Ascending aorta (tissue), 2 donors: ENCODE measurements around the gene KIF3A. TPM values are rescaled to one million over a fixed set of nuclear protein-coding genes. Genes with fewer than 3 reads are reported as not detected.
"Not testable (repeated sequence)": the region's sequence is repeated elsewhere in the genome, so short reads cannot be mapped to it uniquely, and the experiment has no call there.

ENCODE experiments used
- DNase-seq, 2 donors: peaks; one replicate each; pipeline ENCODE4 v3.0.0-alpha.2; 2019; ENCODE audit warnings: low spot score in 2 of 2
- H3K27ac ChIP-seq, 2 donors: fragments of 200-600 bp; sonication (generic); one replicate each; pipeline ENCODE4 v1.5.1; 2016 to 2017; ENCODE audit warnings: mild to moderate bottlenecking in 1 of 2
- H3K27me3 ChIP-seq: fragments of 200-600 bp; sonication (generic); one replicate; pipeline ENCODE4 v1.5.1; 2017
- H3K36me3 ChIP-seq, 2 donors: fragments of 200-600 bp; sonication (generic); one replicate each; pipeline ENCODE4 v1.5.1; 2016
- H3K4me1 ChIP-seq, 2 donors: fragments of 200-600 bp; sonication (generic); one replicate each; pipeline ENCODE4 v1.5.1; 2016 to 2017; ENCODE audit warnings: mild to moderate bottlenecking in 1 of 2
- H3K4me3 ChIP-seq, 2 donors: fragments of 200-600 bp; sonication (generic); one replicate each; pipeline ENCODE4 v1.5.1; 2016 to 2017; ENCODE audit warnings: mild to moderate bottlenecking in 1 of 2
- H3K9me3 ChIP-seq, 2 donors: fragments of 200-600 bp; sonication (generic); one replicate each; pipeline ENCODE4 v1.5.1; 2016
- CTCF ChIP-seq, 3 experiments: fragments of 200-600 bp in 2 of 3; fragments of 450-650 bp in 1 of 3; sonication (generic) in 2 of 3; IDR thresholded peaks; one replicate each; pipeline ENCODE4 v1.5.1; 2016 to 2019; ENCODE audit warnings: antibody characterized with exemption in 3 of 3, mild to moderate bottlenecking in 1 of 3, moderate library complexity in 1 of 3
- intact Hi-C: fragments of 100-400 bp; cut with DNase I; formaldehyde crosslinking; loops from one replicate; pipeline ENCODE4 v1.15.1; 2023
- total RNA-seq: library from RNA; depleted of rRNA; stranded (reverse); fragments of >200 nt; gene quantifications from one replicate; pipeline ENCODE4 v1.1.0, GENCODE V29; 2016

The KIF3A gene
- total RNA-seq, 1 donor from 2014 or later: 4.4 TPM

DNA sequence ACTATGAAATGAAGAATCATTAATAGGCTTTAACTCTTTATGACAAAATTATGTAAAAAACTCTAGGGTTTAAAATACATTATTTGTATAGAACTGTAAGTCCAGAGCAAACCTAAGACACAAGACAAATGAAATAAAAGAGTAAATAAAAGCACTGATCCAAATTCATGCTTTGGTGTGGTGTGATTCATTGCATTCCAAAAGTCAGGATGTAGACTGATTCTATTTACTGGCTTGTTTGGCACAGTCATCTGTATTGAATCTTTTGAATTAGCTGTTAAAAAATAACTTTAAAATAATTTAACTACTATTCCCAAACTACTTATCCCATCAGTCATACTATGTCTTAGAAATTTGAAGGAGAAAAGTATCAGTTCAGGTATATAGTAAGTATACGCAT, 32.5 kb downstream of the KIF3A start:
- Histone ChIP-seq H3K4me3 (no peak overlapping the region), H3K27me3 (no peaks in the 10 kb centered on the region), H3K27ac (no peak overlapping the region), H3K36me3 (peaks cover 9 to 27% of the 10 kb centered on the region in 2 donors), H3K9me3 (no peaks in the 10 kb centered on the region), H3K4me1 (no peaks in the 10 kb centered on the region)
- DNase-seq: no peak
- no peak for TF ChIP-seq CTCF (IDR thresholded peaks at IDR 0.05)
- intact Hi-C loops: no loop called here

- no peak overlapping the region for H3K27ac ChIP-seq
- H3K4me1 ChIP-seq: no peaks in the 10 kb centered on the region
- TF ChIP-seq CTCF (IDR thresholded peaks at IDR 0.05): no peak
- H3K27me3 ChIP-seq: no peaks in the 10 kb centered on the region
- intact Hi-C loops: no loop called here
- no peak overlapping the region for H3K4me3 ChIP-seq
- H3K36me3 ChIP-seq: peaks cover 6 to 29% of the 10 kb centered on the region in 2 donors
- H3K9me3 ChIP-seq: no peaks in the 10 kb centered on the region
- no peak for DNase-seq
Observed at GRCh38 chr5:132695956-132696355, 41.4 kb downstream of the KIF3A start.

GRCh38 chr5:132692632-132692967, 44.7 kb downstream of the KIF3A start:
- Histone ChIP-seq H3K36me3 (peaks cover 0 to 14% of the 10 kb centered on the region in 2 donors), H3K27ac (no peak overlapping the region), H3K4me3 (no peak overlapping the region), H3K27me3 (no peaks in the 10 kb centered on the region), H3K9me3 (no peaks in the 10 kb centered on the region), H3K4me1 (no peaks in the 10 kb centered on the region)
- intact Hi-C loops: no loop called here
- TF ChIP-seq CTCF (IDR thresholded peaks at IDR 0.05): no peak
- DNase-seq: no peak

DNA sequence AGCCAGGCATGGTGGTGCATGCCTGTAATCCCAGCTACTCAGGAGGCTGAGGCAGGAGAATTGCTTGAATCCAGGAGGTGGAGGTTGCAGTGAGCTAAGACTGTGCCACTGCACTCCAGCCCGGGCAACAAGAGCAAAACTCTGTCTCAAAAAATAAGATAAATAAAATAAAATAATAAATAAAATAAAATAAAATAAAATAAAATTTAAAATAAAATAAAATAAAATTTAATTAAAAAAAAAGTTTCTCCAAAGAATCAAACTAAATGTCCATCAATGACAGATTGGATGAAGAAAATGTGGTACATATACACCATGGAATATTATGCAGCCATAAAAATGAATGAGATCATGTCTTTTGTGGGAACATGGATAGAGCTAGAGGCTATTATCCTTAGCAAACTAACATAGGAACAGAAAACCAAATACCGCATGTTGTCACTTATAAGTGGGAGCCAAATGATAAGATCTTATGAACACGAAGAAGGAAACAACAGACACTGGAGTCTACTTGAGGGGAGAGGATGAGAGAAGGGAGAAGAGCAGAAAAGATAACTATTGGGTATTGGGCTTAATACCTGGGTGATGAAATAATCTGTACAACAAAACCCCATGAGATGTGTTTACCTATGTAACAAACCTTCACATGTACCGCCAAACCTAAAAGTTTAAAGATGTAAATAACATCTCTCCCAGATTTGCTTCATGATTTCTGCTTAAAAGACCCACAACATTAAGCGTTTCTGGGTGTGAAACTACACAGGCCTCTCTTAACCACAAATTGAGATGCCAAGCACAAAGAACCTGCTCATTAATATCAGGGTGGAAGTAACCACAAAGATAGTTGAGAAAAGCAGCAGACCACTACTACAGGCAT, 45.4 kb downstream of the KIF3A start:
- DNase-seq, H3K9me3 ChIP-seq, intact Hi-C loops, H3K4me1 ChIP-seq, H3K36me3 ChIP-seq, H3K27me3 ChIP-seq, H3K4me3 ChIP-seq, H3K27ac ChIP-seq: not testable (repeated sequence)

- Histone ChIP-seq H3K27ac (no peak overlapping the region), H3K4me1 (no peaks in the 10 kb centered on the region), H3K27me3 (no peaks in the 10 kb centered on the region), H3K9me3 (no peaks in the 10 kb centered on the region), H3K4me3 (no peak overlapping the region), H3K36me3 (peaks cover 0 to 3% of the 10 kb centered on the region in 2 donors)
- intact Hi-C loops: no loop called here
- DNase-seq: no peak
- TF ChIP-seq CTCF (IDR thresholded peaks at IDR 0.05): no peak
Observed at GRCh38 chr5:132690156-132690555, 47.2 kb downstream of the KIF3A start.

- H3K4me1 ChIP-seq: no peaks in the 10 kb centered on the region
- no peak overlapping the region for H3K4me3 ChIP-seq
- no peak for DNase-seq
- no peak for TF ChIP-seq CTCF (IDR thresholded peaks at IDR 0.05)
- peaks cover 0 to 3% of the 10 kb centered on the region in 2 donors for H3K36me3 ChIP-seq
- intact Hi-C loops: loop anchor here (5.0 kb wide), 1 partner anchor 47 kb away; no protein-coding TSS in a partner anchor
- H3K9me3 ChIP-seq: no peaks in the 10 kb centered on the region
- H3K27ac ChIP-seq: no peak overlapping the region
- no peaks in the 10 kb centered on the region for H3K27me3 ChIP-seq
Observed at GRCh38 chr5:132689513-132689912, 47.8 kb downstream of the KIF3A start.
